Liver (tissue), 9 donors: Measurements from ENCODE around the gene CYBA. TPM values are rescaled to one million over a fixed set of nuclear protein-coding genes. Genes with fewer than 3 reads are reported as not detected.

Experiments
- DNase-seq: peaks from one replicate; pipeline ENCODE4 v3.0.0-alpha.2; 2017; ENCODE audit warnings: low spot score
- H3K27ac ChIP-seq, 2 donors: one replicate each; pipeline ENCODE4 v1.7.0; 2013; ENCODE audit warnings: inconsistent platforms in 2 of 2, low read length in 2 of 2, control low read depth in 1 of 2, low read depth in 1 of 2, mild to moderate bottlenecking in 1 of 2
- H3K27me3 ChIP-seq, 4 donors: one replicate each; pipeline versions ENCODE4 v1.6.1 to v1.7.0; 2013; ENCODE audit warnings: low read length in 3 of 4, inconsistent platforms in 1 of 4, mild to moderate bottlenecking in 1 of 4, moderate library complexity in 1 of 4; ENCODE audit not compliant: control insufficient read depth in 4 of 4, insufficient read depth in 4 of 4
- H3K36me3 ChIP-seq, 4 donors: one replicate each; pipeline versions ENCODE4 v1.6.1 to v1.7.0; 2013; ENCODE audit warnings: low read length in 3 of 4, mild to moderate bottlenecking in 3 of 4, low read depth in 1 of 4, moderate library complexity in 1 of 4; ENCODE audit not compliant: control insufficient read depth in 4 of 4, insufficient read depth in 3 of 4
- H3K4me1 ChIP-seq, 4 donors: one replicate each; pipeline versions ENCODE4 v1.6.1 to v1.7.0; 2013; ENCODE audit warnings: low read length in 3 of 4, mild to moderate bottlenecking in 3 of 4, moderate library complexity in 1 of 4; ENCODE audit not compliant: control insufficient read depth in 4 of 4, insufficient read depth in 4 of 4
- H3K4me3 ChIP-seq, 3 donors: one replicate each; pipeline versions ENCODE4 v1.6.1 to v1.7.0; 2013; ENCODE audit warnings: low read length in 3 of 3, control low read depth in 1 of 3, low read depth in 1 of 3, mild to moderate bottlenecking in 1 of 3
- H3K9ac ChIP-seq, 2 donors: one replicate each; pipeline ENCODE4 v1.7.0; 2013; ENCODE audit warnings: low read length in 2 of 2, mild to moderate bottlenecking in 2 of 2, moderate library complexity in 2 of 2, control low read depth in 1 of 2, low read depth in 1 of 2
- H3K9me3 ChIP-seq, 4 donors: one replicate each; pipeline versions ENCODE4 v1.6.1 to v1.7.0; 2013; ENCODE audit warnings: low read length in 3 of 4; ENCODE audit not compliant: control insufficient read depth in 4 of 4
- CTCF ChIP-seq: fragments of 150-350 bp; IDR thresholded peaks from 2 replicates; pipeline ENCODE4 v1.5.1; 2017; ENCODE audit warnings: improper control_type of control experiment, low read depth, low read length; ENCODE audit not compliant: missing input control
- EGR1 ChIP-seq, 2 donors: IDR thresholded peaks; 2 replicates each; pipeline ENCODE4 v1.6.1; 2016 to 2018; ENCODE audit warnings: antibody characterized with exemption in 2 of 2, low read depth in 2 of 2
- FOXA2 ChIP-seq: IDR thresholded peaks from 2 replicates; pipeline ENCODE4 v1.6.1; 2016; ENCODE audit warnings: antibody characterized with exemption
- GABPA ChIP-seq, 2 donors: IDR thresholded peaks in 1 of 2; conservative IDR thresholded peaks in 1 of 2; 2 replicates each; pipeline ENCODE4 v1.6.1; 2016; ENCODE audit warnings: antibody characterized with exemption in 2 of 2, mild to moderate bottlenecking in 1 of 2, moderate library complexity in 1 of 2
- HNF4A ChIP-seq, 2 donors: conservative IDR thresholded peaks; 2 replicates each; pipeline ENCODE4 v1.6.1; 2016; ENCODE audit warnings: antibody characterized with exemption in 2 of 2, mild to moderate bottlenecking in 2 of 2
- HNF4G ChIP-seq: IDR thresholded peaks from 2 replicates; pipeline ENCODE4 v1.6.1; 2016; ENCODE audit warnings: antibody characterized with exemption
- MAX ChIP-seq: IDR thresholded peaks from 2 replicates; pipeline ENCODE4 v1.6.1; 2016; ENCODE audit warnings: antibody characterized with exemption
- RAD21 ChIP-seq, 2 donors: IDR thresholded peaks; 2 replicates each; pipeline ENCODE4 v1.6.1; 2016; ENCODE audit warnings: antibody characterized with exemption in 2 of 2, mild to moderate bottlenecking in 2 of 2
- REST ChIP-seq: IDR thresholded peaks from 2 replicates; pipeline ENCODE4 v1.6.1; 2016; ENCODE audit warnings: antibody characterized with exemption, mild to moderate bottlenecking
- RXRA ChIP-seq, 2 donors: IDR thresholded peaks; 2 replicates each; pipeline ENCODE4 v1.6.1; 2017 to 2018; ENCODE audit warnings: antibody characterized with exemption in 2 of 2, mild to moderate bottlenecking in 1 of 2
- ZBTB33 ChIP-seq: IDR thresholded peaks from 2 replicates; pipeline ENCODE4 v1.6.1; 2016; ENCODE audit warnings: antibody characterized with exemption
- WGBS: extraction: QIAGEN DNeasy Blood & Tissue Kit; methylation state at CpG from one replicate; pipeline ENCODE4 v1.1.7; 2013; 5-methylcytosine and 5-hydroxymethylcytosine counted together
- polyA plus RNA-seq, 2 donors: library from polyadenylated mRNA; stranded (reverse) in 1 of 2; unstranded in 1 of 2; fragments of 200-250 nt in 1 of 2; fragments of >200 nt in 1 of 2; fragmentation: Nextera tagmentation in 1 of 2; extraction: Ambion mirVana in 1 of 2; gene quantifications; one replicate each; pipeline versions ENCODE4 v1.2.1 to v1.2.3, GENCODE V29; 2013 to 2015
- total RNA-seq, 2 donors: library from RNA; depleted of rRNA; stranded (reverse); fragments of >200 nt; gene quantifications; one replicate each; pipeline ENCODE4 v1.2.3, GENCODE V29; 2014
- donor health status: healthy.
- donor health status: healthy.
- donor health status: healthy.
- donor health status: healthy.
- donor health status: healthy.

The CYBA gene
- total and polyA plus RNA-seq, 4 donors, result 39.0 to 217 (median 52.6) TPM

GRCh38 chr16:88697831-88698615 is 47.2 kb upstream of the CYBA start:
- H3K4me1 ChIP-seq, result peaks cover 0 to 11% (median 2%) of the 10 kb centered on the region in 4 donors
- WGBS, result 87% methylated on average over 37 of the region's 37 CpGs
- H3K36me3 ChIP-seq, result peaks cover 2 to 15% (median 6%) of the 10 kb centered on the region in 4 donors
- DNase-seq, result no peak
- no peaks in the 10 kb centered on the region for H3K27me3 ChIP-seq
- TF ChIP-seq FOXA2, result no peak
- TF ChIP-seq RXRA (IDR thresholded peaks at IDR 0.05), result no peak
- peak in 1 of 2 donors; percentile 56 for TF ChIP-seq RAD21 (IDR thresholded peaks at IDR 0.05)
- TF ChIP-seq ZBTB33, result no peak
- no peak for TF ChIP-seq EGR1 (IDR thresholded peaks at IDR 0.05; ENCODE audit: low read depth in 2 of 2)
- TF ChIP-seq CTCF, result peak; percentile 31
- no peak for TF ChIP-seq REST
- no peak overlapping the region for H3K9ac ChIP-seq
- H3K9me3 ChIP-seq, result no peaks in the 10 kb centered on the region
- no peak overlapping the region for H3K27ac ChIP-seq
- H3K4me3 ChIP-seq, result no peak overlapping the region

- peaks cover 2 to 15% (median 6%) of the 10 kb centered on the region in 4 donors for H3K36me3 ChIP-seq
- peaks cover 0 to 9% (median 1%) of the 10 kb centered on the region in 4 donors for H3K4me1 ChIP-seq
- no peak overlapping the region for H3K4me3 ChIP-seq
- H3K9me3 ChIP-seq, result no peaks in the 10 kb centered on the region
- no peaks in the 10 kb centered on the region for H3K27me3 ChIP-seq
- no peak overlapping the region for H3K9ac ChIP-seq
- no peak overlapping the region for H3K27ac ChIP-seq
- WGBS, result 91% methylated on average over 47 of the region's 47 CpGs
- no peak for DNase-seq
- TF ChIP-seq HNF4G, result no peak
- no peak for TF ChIP-seq FOXA2
- TF ChIP-seq CTCF, result no peak
- no peak for TF ChIP-seq MAX
- no peak for TF ChIP-seq GABPA (IDR thresholded peaks at IDR 0.05 in 1 of 2, conservative IDR thresholded peaks at IDR 0.05 in 1 of 2)
- no peak for TF ChIP-seq RAD21 (IDR thresholded peaks at IDR 0.05)
- no peak for TF ChIP-seq HNF4A (conservative IDR thresholded peaks at IDR 0.05)
- no peak for TF ChIP-seq RXRA (IDR thresholded peaks at IDR 0.05)
- no peak for TF ChIP-seq REST
- TF ChIP-seq ZBTB33, result no peak
Observed at GRCh38 chr16:88697116-88697830, 46.4 kb upstream of the CYBA start.
